SK-N-DZ (cell line): ENCODE results near the gene ECI1.
"Not testable (repeated sequence)": the region's sequence is repeated elsewhere in the genome, so short reads cannot be mapped to it uniquely, and the experiment has no call there.

Experiments
- DNase-seq: peaks from one replicate; pipeline ENCODE4 v3.0.0-alpha.2; 2015; ENCODE audit warnings: low spot score

ECI1 gene

GRCh38 chr16:2280461-2280860 lies 29.1 kb upstream of the ECI1 start:
- DNase-seq: no peak

GRCh38 chr16:2278956-2279800 lies 27.8 kb upstream of the ECI1 start:
- DNase-seq: no peak

GRCh38 chr16:2278272-2278608 lies 26.9 kb upstream of the ECI1 start:
- no peak for DNase-seq

- no peak for DNase-seq
These were observed 26.3 kb upstream of the ECI1 start for GRCh38 chr16:2277466-2278271.

DNA sequence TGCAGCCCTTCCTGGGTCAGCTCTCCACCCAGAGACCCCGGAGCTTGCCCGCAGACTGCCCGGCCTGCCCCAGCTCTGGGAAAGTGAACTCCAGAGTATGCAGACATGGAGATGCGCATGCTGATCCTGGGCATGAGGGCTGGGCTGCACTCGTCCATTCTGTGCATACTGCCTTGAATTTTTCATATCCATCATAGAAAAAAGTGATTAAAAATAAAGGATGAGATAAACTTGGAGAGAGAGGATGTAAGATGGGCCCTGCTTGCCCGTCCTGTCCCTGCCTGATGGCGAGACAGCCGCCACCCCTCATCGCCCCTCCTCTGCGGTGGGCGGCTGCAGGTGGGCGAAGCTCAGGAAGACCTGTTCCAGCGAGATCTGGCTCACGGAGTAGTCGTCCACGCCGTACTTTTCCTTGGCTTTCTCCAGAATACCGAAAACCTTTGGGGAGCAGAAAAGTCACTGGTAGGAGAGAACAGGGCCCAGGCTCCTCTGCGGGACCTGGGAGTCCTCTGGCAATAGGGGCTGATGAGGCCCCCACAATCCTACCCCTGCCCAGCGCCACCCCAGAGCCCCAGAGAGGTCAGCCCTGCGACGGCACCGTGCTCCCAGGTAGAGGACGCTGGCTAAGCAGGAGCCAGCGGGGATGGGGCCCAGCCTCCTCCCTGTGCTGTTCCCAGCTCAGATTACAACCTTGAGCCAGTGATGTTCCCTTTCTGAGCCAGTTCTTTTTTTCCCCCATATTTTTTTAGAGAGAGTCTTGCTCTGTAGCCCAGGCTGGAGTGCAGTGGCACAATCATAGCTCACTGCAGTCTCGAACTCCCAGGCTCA lies 25.2 kb upstream of the ECI1 start:
- no peak for DNase-seq

DNA sequence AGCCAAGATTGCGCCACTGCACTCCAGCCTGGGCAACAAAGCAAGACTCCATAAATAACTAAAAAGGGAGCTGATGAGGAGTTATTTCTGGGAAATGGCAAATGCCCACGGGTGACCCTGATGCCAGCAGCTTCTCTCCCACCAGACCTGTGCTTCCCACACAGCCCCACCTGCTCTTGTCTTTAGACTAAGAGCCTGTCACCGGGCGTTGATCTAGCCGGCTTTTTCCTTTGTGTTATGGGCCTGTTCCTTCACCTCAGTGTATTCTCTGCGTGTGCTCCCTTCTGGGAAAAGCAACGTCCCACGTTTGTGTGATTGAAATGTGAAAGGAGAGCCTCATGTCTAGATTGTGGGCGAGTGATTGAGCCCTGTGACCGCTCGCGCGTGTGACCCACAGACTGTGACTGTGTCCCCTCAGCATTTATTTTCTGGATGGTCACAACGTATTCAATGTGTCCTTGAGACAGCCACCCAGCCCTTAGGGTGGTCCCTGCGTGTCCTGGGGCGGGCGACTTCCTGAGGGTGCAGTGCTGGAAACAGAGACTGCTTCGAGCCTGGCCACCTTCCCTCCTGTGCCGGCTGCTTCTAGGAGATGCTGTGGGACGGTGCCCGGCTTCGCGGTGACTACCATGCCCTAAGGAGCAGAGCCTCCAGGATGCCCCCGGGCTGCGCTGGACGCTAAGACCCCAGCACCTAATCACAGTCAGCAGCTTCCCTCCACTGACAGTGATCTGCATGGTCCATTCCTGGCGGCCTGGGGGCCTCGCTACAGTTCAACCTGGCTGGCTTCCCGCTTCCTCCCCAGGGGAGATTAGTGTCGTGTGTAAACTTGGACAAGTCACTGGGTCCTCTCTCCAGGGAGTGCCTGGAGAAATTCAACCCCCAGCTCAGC lies 24.3 kb upstream of the ECI1 start:
- no peak for DNase-seq

GRCh38 chr16:2273931-2274330 lies 22.5 kb upstream of the ECI1 start:
- DNase-seq: no peak

DNA sequence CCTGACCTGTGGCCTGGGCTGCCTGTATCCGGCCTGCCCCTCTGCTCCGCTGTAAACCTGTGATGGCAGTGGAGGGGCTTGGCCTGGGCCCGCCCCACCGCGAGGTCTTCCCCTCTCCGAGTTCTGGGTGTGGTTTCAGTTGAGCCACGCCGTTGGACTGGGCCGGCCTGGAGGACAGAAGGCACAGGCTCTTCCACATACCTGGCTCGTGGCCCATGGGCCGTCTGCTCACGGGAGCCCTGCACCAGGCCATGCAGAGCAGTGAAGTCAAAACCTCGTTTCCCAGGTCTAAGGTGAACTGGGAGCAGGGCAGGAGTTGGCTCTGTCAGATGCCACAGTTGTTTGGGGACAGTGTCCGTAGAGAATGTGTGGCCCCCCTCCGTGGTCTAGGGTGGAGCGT lies 22.1 kb upstream of the ECI1 start:
- no peak for DNase-seq

- DNase-seq: no peak
These were observed 20.6 kb upstream of the ECI1 start for GRCh38 chr16:2271848-2272461.

- no peak for DNase-seq
These were observed 19.4 kb upstream of the ECI1 start for GRCh38 chr16:2270588-2271470.

- DNase-seq: no peak
These were observed 18.7 kb upstream of the ECI1 start for GRCh38 chr16:2270070-2270462.

DNA sequence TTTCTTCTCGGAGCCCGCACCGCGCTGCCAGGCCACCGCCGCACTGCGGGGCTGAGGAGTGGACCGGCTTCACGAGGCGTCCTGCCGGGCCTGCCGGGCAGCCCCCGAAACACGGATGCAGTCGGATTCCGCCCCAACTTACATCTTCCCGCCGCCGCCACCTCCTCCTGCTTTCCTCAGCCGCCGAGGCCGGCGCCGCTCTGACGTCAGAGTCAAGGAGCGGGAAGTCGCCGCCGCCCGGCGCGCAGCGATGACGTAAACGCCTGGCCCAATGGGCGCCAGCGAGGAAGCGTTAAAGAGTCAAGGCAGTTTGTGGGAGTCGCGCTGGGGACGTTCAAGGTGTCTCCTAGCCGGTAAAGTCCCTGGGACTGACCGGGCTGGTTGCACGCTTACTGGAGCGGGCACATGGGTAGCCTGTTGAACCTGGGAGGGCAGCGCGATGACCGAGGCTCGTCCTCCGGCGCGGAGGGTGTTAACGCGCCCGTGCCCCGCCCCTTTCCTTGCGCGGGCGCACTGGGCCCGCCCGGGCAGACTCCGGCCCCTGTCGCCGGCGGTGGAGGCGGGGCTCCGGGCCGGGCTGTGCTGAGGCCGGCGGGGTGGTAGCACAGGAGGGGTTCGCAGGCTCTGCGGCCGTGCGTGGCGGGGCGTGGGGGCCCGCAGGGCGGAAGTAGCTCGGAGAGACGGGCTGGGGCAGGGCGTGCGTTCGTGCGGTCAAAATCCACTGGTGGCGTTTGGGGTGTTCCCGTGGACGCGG lies 16.7 kb upstream of the ECI1 start, which contains the start of gene RNPS1:
Gene RNPS1, minus strand, starts transcription at position 214 of the 754 bp plus-strand sequence. CDS start 3,483 bp downstream, outside the sequence.
- DNase-seq: peak; percentile 96

DNA sequence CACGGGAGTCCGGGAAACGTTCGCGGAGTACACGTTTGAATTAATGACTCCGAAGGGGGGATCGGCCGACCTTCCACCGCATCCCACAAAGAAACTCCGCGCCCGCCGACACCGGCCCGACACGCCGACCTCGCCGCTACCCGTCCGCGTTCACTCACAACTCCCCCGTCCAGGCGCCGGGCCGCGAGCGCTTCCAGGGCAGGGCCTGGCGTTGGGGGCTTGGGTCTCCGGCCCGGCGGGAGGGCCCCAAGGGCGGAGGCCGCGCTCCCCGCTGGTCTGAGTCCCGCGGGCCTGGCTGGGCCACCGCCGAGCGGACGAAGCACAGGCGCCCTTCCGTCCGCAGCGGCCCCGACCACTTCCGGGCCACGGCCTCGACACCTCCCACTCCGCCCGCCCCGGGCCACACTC lies 16.1 kb upstream of the ECI1 start:
- not testable (repeated sequence) for DNase-seq

GRCh38 chr16:2266887-2267286 lies 15.5 kb upstream of the ECI1 start:
- not testable (repeated sequence) for DNase-seq

- not testable (repeated sequence) for DNase-seq
These were observed 11.6 kb upstream of the ECI1 start for GRCh38 chr16:2263026-2263425.

- DNase-seq: no peak
These were observed 8.9 kb upstream of the ECI1 start for GRCh38 chr16:2260250-2260649.

- DNase-seq: not testable (repeated sequence)
These were observed 7.1 kb upstream of the ECI1 start for GRCh38 chr16:2258530-2258929.

- DNase-seq: no peak
These were observed 6.3 kb upstream of the ECI1 start for GRCh38 chr16:2257726-2258125.
